Right lobe of liver (tissue), 6 donors: ENCODE data around the gene ELL. TPM values are rescaled to one million over a fixed set of nuclear protein-coding genes. Genes with fewer than 3 reads are reported as not detected.

Experiments
- ATAC-seq, 4 donors: fragments of 200-7000 bp; cut with Tn5 transposase; one replicate each; pipeline ENCODE4 v1.9.1; 2020; ENCODE audit warnings: mild to moderate bottlenecking in 4 of 4, moderate library complexity in 4 of 4
- DNase-seq, 3 donors: peaks; one replicate each; pipeline ENCODE4 v3.0.0-alpha.2; 2020
- H3K27ac ChIP-seq, 3 donors: fragments of 200-600 bp; one replicate each; pipeline ENCODE4 v1.8.0; 2022
- H3K27me3 ChIP-seq, 2 donors: fragments of 200-600 bp; one replicate each; pipeline ENCODE4 v1.8.0; 2022
- H3K36me3 ChIP-seq, 4 donors: fragments of 200-600 bp; sonication (generic) in 1 of 4; one replicate each; pipeline versions ENCODE4 v1.5.1 to v1.8.0; 2017 to 2022; ENCODE audit warnings: control low read depth in 1 of 4
- H3K4me1 ChIP-seq, 4 donors: fragments of 200-600 bp; sonication (generic) in 1 of 4; one replicate each; pipeline versions ENCODE4 v1.5.1 to v1.8.0; 2017 to 2022; ENCODE audit warnings: control low read depth in 1 of 4
- H3K4me3 ChIP-seq, 3 donors: fragments of 200-600 bp; one replicate each; pipeline ENCODE4 v1.8.0; 2022
- H3K9me3 ChIP-seq, 4 donors: fragments of 200-600 bp; sonication (generic) in 1 of 4; one replicate each; pipeline versions ENCODE4 v1.5.1 to v1.8.0; 2017 to 2022; ENCODE audit warnings: control low read depth in 1 of 4
- POLR2A ChIP-seq: fragments of 450-650 bp; IDR thresholded peaks from one replicate; pipeline ENCODE4 v1.6.1; 2017; ENCODE audit warnings: antibody characterized with exemption, mild to moderate bottlenecking
- WGBS: methylation state at CpG from one replicate; pipeline ENCODE4 v1.1.6; 2018; ENCODE audit warnings: low coverage, low lambda C conversion rate; ENCODE audit not compliant: insufficient coverage; ENCODE audit errors: missing lambda C conversion rate; 5-methylcytosine and 5-hydroxymethylcytosine counted together
- intact Hi-C, 2 donors: fragments of 100-400 bp; cut with DNase I; formaldehyde crosslinking; loops; one replicate each; pipeline versions ENCODE4 v1.11.2 to v1.14.1; 2022
- total RNA-seq, 6 experiments: library from RNA; depleted of rRNA in 2 of 6; stranded (reverse); fragments of >200 nt in 2 of 6; fragmentation: NEBNext Ultra II Directional in 3 of 6; extraction: Animal tissue kit (Norgen Biotek cat#: 25700) in 3 of 6; gene quantifications; one replicate each; pipeline versions ENCODE4 v1.1.0 to v1.2.4, GENCODE V29; 2016 to 2023
- TF ChIP-seq, protein P1 (sequence below), 4 donors: fragments of 200-600 bp in 3 of 4; fragments of 450-650 bp in 1 of 4; IDR thresholded peaks; one replicate each; pipeline versions ENCODE4 v1.5.1 to v1.8.0; 2016 to 2022; ENCODE audit warnings: antibody characterized with exemption in 4 of 4, mild to moderate bottlenecking in 2 of 4
- donor health status: DM: no; HTN: yes; CAD: no.
- donor health status: DM: no; HTN: no; CAD: no.
- donor health status: DM: no; HTN: no; CAD: no.
- donor health status: DM: no; HTN: yes; CAD: no.
- donor health status: DM: no; HTN: yes; CAD: no.

The ELL gene
- total RNA-seq, 6 experiments from 2014 or later, result 5.3 to 11.9 (median 8.6) TPM

DNA sequence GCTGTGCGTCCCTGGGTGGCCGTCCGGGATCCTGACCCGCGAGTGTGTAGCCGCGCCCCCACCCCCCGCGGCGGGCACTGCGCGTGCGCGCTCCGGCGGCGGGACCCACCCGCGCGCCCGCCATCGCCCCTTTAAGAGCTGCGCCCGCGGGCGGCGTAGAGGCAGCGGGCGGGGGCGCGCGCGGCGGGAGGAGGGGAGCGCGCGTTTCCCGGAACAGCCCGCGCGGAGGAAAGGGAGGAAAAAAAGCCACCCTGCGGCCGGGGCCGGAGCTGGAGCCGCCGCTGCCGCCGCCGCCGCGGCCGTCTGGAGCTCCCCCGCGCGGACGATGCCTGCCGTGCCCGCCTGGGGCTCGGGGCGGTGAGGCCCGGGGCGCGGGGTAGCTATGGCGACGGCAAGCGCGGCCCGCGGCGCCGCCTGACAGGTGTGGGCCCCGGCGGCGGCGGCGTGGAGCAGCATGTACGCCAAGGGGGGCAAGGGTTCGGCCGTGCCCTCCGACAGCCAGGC is 102.6 kb downstream of the ELL start, which contains the start of gene SSBP4:
Gene SSBP4 (plus strand): TSS at position 204 of the 504 bp plus-strand sequence. CDS start 251 bp downstream, at position 455.
- Histone ChIP-seq H3K4me1 (peaks cover 0 to 41% (median 15%) of the 10 kb centered on the region in 4 donors), H3K36me3 (no peaks in the 10 kb centered on the region)
- intact Hi-C loops, result loop anchor here in 1 of 2 donors (10.0 kb wide), 1 partner anchor 144 kb away; the partner anchor contains the start of gene IQCN

DNA sequence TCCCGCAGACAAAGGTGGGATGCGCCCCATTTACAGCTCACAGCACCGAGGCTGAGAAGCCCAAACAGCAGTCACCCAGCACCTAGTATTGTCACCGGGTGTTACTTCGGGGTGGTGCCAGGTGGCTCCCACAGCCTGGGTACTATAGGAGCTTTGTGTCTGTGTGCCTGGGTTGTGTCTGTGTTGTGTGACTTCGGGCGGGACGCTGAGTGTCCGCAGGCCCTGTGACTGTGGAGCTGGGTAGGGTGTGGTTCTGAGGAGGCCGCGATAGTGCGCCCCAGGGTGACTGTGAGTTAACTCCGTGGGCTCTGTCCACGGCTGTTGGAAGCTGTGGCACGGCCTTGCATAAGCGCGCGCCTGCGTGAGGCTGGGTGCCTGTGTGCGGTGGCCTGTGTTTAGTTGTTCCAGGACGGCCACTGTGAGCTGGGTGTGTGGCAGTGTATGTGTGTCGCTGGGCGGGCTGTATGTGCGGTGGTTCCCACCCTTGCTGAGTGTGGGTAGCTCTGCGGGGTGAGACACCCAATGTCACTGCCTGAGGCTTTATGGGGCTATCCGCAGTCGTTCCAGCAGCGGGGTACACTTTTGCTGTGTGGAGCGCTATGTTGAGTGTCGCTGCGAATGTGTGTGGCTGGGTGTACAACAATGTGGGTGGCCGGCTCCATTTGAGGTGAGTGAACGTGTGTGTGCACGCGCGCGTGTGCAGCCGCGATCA is 103.2 kb downstream of the ELL start:
- intact Hi-C loops, result loop anchor here in 1 of 2 donors (10.0 kb wide), 1 partner anchor 144 kb away; the partner anchor contains the start of gene IQCN
- Histone ChIP-seq H3K36me3 (no peaks in the 10 kb centered on the region), H3K4me3 (peak overlapping the region in 2 of 3 donors; percentile 48 to 70), H3K9me3 (no peaks in the 10 kb centered on the region), H3K27me3 (peaks cover 0 to 5% of the 10 kb centered on the region in 2 donors), H3K4me1 (peaks cover 0 to 46% (median 16%) of the 10 kb centered on the region in 4 donors), H3K27ac (peak overlapping the region in 2 of 3 donors; percentile 70 to 84)
- 20% methylated on average over 5 of the region's 39 CpGs for WGBS
- DNase-seq, result peak in 1 of 3 donors; percentile 69
- TF ChIP-seq POLR2A, result no peak
- ATAC-seq, result peak; percentile 0 to 17 (median 2)

More for the DNA sequence above, 102.6 kb downstream of the ELL start, which contains the start of gene SSBP4:
- WGBS, result 0% methylated on average over 26 of the region's 80 CpGs
- Histone ChIP-seq H3K27ac (peak within 1 kb of the TSS in 2 of 3 donors; percentile 70 to 84), H3K9me3 (no peaks in the 10 kb centered on the region), H3K4me3 (peak within 1 kb of the TSS; percentile 48 to 70 (median 56)), H3K27me3 (peaks cover 0 to 5% of the 10 kb centered on the region in 2 donors)
- ATAC-seq (peak; percentile 17 to 46 (median 32)), DNase-seq (peak; percentile 74 to 80 (median 76))
- TF ChIP-seq POLR2A, result peak; percentile 61
- TF ChIP-seq, protein P1, sequence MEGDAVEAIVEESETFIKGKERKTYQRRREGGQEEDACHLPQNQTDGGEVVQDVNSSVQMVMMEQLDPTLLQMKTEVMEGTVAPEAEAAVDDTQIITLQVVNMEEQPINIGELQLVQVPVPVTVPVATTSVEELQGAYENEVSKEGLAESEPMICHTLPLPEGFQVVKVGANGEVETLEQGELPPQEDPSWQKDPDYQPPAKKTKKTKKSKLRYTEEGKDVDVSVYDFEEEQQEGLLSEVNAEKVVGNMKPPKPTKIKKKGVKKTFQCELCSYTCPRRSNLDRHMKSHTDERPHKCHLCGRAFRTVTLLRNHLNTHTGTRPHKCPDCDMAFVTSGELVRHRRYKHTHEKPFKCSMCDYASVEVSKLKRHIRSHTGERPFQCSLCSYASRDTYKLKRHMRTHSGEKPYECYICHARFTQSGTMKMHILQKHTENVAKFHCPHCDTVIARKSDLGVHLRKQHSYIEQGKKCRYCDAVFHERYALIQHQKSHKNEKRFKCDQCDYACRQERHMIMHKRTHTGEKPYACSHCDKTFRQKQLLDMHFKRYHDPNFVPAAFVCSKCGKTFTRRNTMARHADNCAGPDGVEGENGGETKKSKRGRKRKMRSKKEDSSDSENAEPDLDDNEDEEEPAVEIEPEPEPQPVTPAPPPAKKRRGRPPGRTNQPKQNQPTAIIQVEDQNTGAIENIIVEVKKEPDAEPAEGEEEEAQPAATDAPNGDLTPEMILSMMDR (IDR thresholded peaks at IDR 0.05), result peak; percentile 21 to 65 (median 40)

GRCh38 chr19:18418029-18418482 is 103.8 kb downstream of the ELL start:
- 30% methylated on average over 2 of the region's 30 CpGs for WGBS
- peak overlapping the region in 2 of 3 donors; percentile 70 to 84 for H3K27ac ChIP-seq
- no peaks in the 10 kb centered on the region for H3K9me3 ChIP-seq
- DNase-seq, result peak in 1 of 3 donors; percentile 74
- intact Hi-C loops, result loop anchor here in 1 of 2 donors (10.0 kb wide), 1 partner anchor 143 kb away; the partner anchor contains the start of gene IQCN
- TF ChIP-seq POLR2A, result no peak
- TF ChIP-seq, protein P1 (IDR thresholded peaks at IDR 0.05), result no peak
- peaks cover 0 to 5% of the 10 kb centered on the region in 2 donors for H3K27me3 ChIP-seq
- H3K4me1 ChIP-seq, result peaks cover 0 to 46% (median 16%) of the 10 kb centered on the region in 4 donors
- no peak for ATAC-seq
- no peaks in the 10 kb centered on the region for H3K36me3 ChIP-seq
- peak overlapping the region in 2 of 3 donors; percentile 3 to 35 for H3K4me3 ChIP-seq

- ATAC-seq (peak; percentile 38 to 61 (median 42)), DNase-seq (peak; percentile 77 to 88 (median 87))
- intact Hi-C loops, result loop anchor here in 1 of 2 donors (10.0 kb wide), 1 partner anchor 143 kb away; the partner anchor contains the start of gene IQCN
- H3K36me3 ChIP-seq, result no peaks in the 10 kb centered on the region
- peaks cover 0 to 46% (median 16%) of the 10 kb centered on the region in 4 donors for H3K4me1 ChIP-seq
- H3K27me3 ChIP-seq, result peaks cover 0 to 5% of the 10 kb centered on the region in 2 donors
- 0% methylated on average over 20 of the region's 53 CpGs for WGBS
- TF ChIP-seq POLR2A, result peak; percentile 48
- TF ChIP-seq, protein P1 (IDR thresholded peaks at IDR 0.05), result no peak
- no peaks in the 10 kb centered on the region for H3K9me3 ChIP-seq
- H3K27ac ChIP-seq, result peak overlapping the region; percentile 70 to 84 (median 75)
- H3K4me3 ChIP-seq, result peak overlapping the region; percentile 3 to 35 (median 4)
Observed at GRCh38 chr19:18417250-18418028, 104.4 kb downstream of the ELL start.
